OCI-LY3 (cell line): ENCODE results near the gene CEP250.

Source experiments
- EZH2phosphoT487 ChIP-seq: fragments of 200-600 bp; shearing (Covaris generic); IDR thresholded peaks from 2 replicates; pipeline ENCODE4 v1.6.1; 2018; ENCODE audit warnings: antibody characterized with exemption, mixed run types, low read depth
- TF ChIP-seq, protein P1 (sequence below): fragments of 200-600, 300-600 bp; sonication (generic); IDR thresholded peaks from 2 replicates; pipeline ENCODE4 v1.5.1; 2014; ENCODE audit warnings: antibody characterized with exemption, low read length, low read depth

DNA sequence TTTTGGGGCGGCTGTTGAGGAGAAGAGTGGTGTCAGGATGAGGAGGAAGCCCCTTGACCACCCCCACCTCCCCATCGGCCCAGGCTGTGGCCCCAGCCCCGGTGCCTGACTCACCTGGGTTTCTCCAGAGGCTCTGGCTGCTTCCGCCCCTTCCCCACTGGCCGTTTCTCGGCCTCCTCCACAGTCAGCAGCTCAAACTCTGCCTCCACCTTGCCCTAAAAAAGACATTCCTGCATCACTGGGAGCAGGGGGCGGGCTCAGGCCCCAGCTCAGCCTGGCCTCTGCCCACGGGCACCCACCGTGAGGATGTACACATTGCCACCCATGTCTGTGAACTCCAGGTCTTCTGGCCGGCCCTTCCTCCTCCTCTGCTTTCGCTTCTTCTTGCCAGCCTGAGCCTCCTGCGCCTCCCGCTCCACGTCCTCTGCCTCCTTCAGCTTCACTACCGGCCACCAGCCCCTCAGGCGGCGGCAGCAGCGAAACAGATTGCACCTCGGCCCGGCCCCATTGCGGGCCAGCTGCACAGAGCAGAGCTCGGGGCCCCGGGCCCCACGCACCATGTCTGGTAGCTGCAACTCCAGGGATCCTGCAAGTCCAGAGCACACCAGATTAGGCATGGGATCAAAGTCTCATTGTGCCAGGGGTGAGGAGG lies 103.8 kb downstream of the CEP250 start:
- no peak for TF ChIP-seq EZH2phosphoT487
- TF ChIP-seq, protein P1, sequence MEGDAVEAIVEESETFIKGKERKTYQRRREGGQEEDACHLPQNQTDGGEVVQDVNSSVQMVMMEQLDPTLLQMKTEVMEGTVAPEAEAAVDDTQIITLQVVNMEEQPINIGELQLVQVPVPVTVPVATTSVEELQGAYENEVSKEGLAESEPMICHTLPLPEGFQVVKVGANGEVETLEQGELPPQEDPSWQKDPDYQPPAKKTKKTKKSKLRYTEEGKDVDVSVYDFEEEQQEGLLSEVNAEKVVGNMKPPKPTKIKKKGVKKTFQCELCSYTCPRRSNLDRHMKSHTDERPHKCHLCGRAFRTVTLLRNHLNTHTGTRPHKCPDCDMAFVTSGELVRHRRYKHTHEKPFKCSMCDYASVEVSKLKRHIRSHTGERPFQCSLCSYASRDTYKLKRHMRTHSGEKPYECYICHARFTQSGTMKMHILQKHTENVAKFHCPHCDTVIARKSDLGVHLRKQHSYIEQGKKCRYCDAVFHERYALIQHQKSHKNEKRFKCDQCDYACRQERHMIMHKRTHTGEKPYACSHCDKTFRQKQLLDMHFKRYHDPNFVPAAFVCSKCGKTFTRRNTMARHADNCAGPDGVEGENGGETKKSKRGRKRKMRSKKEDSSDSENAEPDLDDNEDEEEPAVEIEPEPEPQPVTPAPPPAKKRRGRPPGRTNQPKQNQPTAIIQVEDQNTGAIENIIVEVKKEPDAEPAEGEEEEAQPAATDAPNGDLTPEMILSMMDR: no peak
